IMR-90 (cell line): ENCODE measurements around the gene NCAM1. TPM values are rescaled to one million over a fixed set of nuclear protein-coding genes. Genes with fewer than 3 reads are reported as not detected.

ENCODE experiments used
- ATAC-seq: fragments of 200-7000 bp; cut with Tn5 transposase; 2 replicates; pipeline ENCODE4 v1.9.1; 2020; ENCODE audit warnings: low read depth, mild to moderate bottlenecking, moderate library complexity
- BruUV-seq: library from RNA; stranded (reverse); fragments of 400-500 nt; replicated peaks from 2 replicates; lab custom pipeline; 2021; lab: Mats Ljungman, UMichigan
- CTCF ChIA-PET: fragments of 300-600 bp; formaldehyde crosslinking; extraction: SDS; loops from one replicate; lab custom pipeline; 2021; ENCODE audit warnings: antibody characterized with exemption; lab: Yijun Ruan, JAX
- POLR2A ChIA-PET: fragments of 300-600 bp; sonication (Branson Sonifier 250); formaldehyde crosslinking; loops from one replicate; lab custom pipeline; 2022; ENCODE audit warnings: antibody characterized with exemption; ENCODE audit not compliant: unreplicated experiment; lab: Charles Lee
- DNase-seq: peaks from one replicate; pipeline ENCODE4 v3.0.0; 2013
- H2AFZ ChIP-seq: replicated peaks from 2 replicates; pipeline ENCODE3; 2013; ENCODE audit warnings: low read length, mild to moderate bottlenecking; ENCODE audit not compliant: poor library complexity
- H2AK5ac ChIP-seq: 2 replicates; pipeline ENCODE4 v1.6.1; 2013; ENCODE audit warnings: low read depth, low read length, inconsistent platforms
- H2AK9ac ChIP-seq: replicated peaks from 2 replicates; pipeline ENCODE3; 2013; ENCODE audit warnings: mild to moderate bottlenecking, low read depth, low read length, moderate library complexity; ENCODE audit not compliant: poor library complexity
- H2BK120ac ChIP-seq: 2 replicates; pipeline ENCODE4 v1.6.1; 2013; ENCODE audit warnings: low read depth, low read length, inconsistent platforms
- H2BK15ac ChIP-seq: 3 replicates; pipeline ENCODE4 v1.6.1; 2013; ENCODE audit warnings: low read depth, low read length, inconsistent platforms
- H2BK20ac ChIP-seq: 2 replicates; pipeline ENCODE4 v1.6.1; 2013; ENCODE audit warnings: low read depth, mild to moderate bottlenecking, inconsistent platforms, low read length, moderate library complexity
- H2BK5ac ChIP-seq: 2 replicates; pipeline ENCODE4 v1.6.1; 2013; ENCODE audit warnings: mild to moderate bottlenecking, low read depth, low read length, inconsistent platforms; ENCODE audit not compliant: poor library complexity, severe bottlenecking
- H3K14ac ChIP-seq: replicated peaks from 2 replicates; pipeline ENCODE4 v1.6.1; 2013; ENCODE audit warnings: low read depth, low read length, inconsistent platforms
- H3K18ac ChIP-seq: 2 replicates; pipeline ENCODE4 v1.6.1; 2013; ENCODE audit warnings: low read depth, low read length, control low read depth
- H3K23ac ChIP-seq: 2 replicates; pipeline ENCODE4 v1.6.1; 2013; ENCODE audit warnings: low read depth, low read length, inconsistent platforms
- H3K27ac ChIP-seq: 2 replicates; pipeline ENCODE4 v1.5.1; 2013; ENCODE audit warnings: mild to moderate bottlenecking, control low read depth, low read length; ENCODE audit not compliant: insufficient read depth
- H3K27me3 ChIP-seq: 2 replicates; pipeline ENCODE4 v1.6.1; 2013; ENCODE audit warnings: low read length; ENCODE audit not compliant: control insufficient read depth, insufficient read depth
- H3K36me3 ChIP-seq: 2 replicates; pipeline ENCODE4 v1.6.1; 2013; ENCODE audit warnings: low read length, mixed read lengths; ENCODE audit not compliant: control insufficient read depth, insufficient read depth
- H3K4ac ChIP-seq: 2 replicates; pipeline ENCODE4 v1.6.1; 2013; ENCODE audit warnings: low read depth, low read length, inconsistent platforms
- H3K4me1 ChIP-seq: 2 replicates; pipeline ENCODE4 v1.6.1; 2013; ENCODE audit warnings: low read length, mixed read lengths; ENCODE audit not compliant: control insufficient read depth, insufficient read depth
- H3K4me2 ChIP-seq: 2 replicates; pipeline ENCODE4 v1.6.1; 2013; ENCODE audit warnings: low read depth, mild to moderate bottlenecking, control low read depth, low read length, moderate library complexity
- H3K4me3 ChIP-seq: 2 replicates; pipeline ENCODE4 v1.5.1; 2013; ENCODE audit warnings: low read depth, mild to moderate bottlenecking, control low read depth, low read length, moderate library complexity; ENCODE audit not compliant: insufficient read depth
- H3K56ac ChIP-seq: 2 replicates; pipeline ENCODE4 v1.6.1; 2013; ENCODE audit warnings: low read length, inconsistent platforms; ENCODE audit not compliant: insufficient read depth; ENCODE audit errors: extremely low read depth
- H3K79me1 ChIP-seq, 2 experiments: 2 replicates each; pipeline ENCODE4 v1.6.1; 2013; ENCODE audit warnings: low read length in 2 of 2, inconsistent platforms in 1 of 2, low read depth in 1 of 2
- H3K9ac ChIP-seq: 2 replicates; pipeline ENCODE4 v1.6.1; 2013; ENCODE audit warnings: low read depth, low read length, control low read depth
- H3K9me1 ChIP-seq: 2 replicates; pipeline ENCODE4 v1.6.1; 2013; ENCODE audit warnings: low read length, inconsistent platforms; ENCODE audit not compliant: insufficient read depth
- H3K9me3 ChIP-seq: 2 replicates; pipeline ENCODE4 v1.6.1; 2013; ENCODE audit warnings: low read length; ENCODE audit not compliant: control insufficient read depth, insufficient read depth
- H4K20me1 ChIP-seq: 2 replicates; pipeline ENCODE4 v1.6.1; 2013; ENCODE audit warnings: low read length, inconsistent platforms; ENCODE audit not compliant: insufficient read depth
- H4K5ac ChIP-seq: 2 replicates; pipeline ENCODE4 v1.6.1; 2013; ENCODE audit warnings: mild to moderate bottlenecking, low read depth, low read length, control low read depth
- H4K8ac ChIP-seq, 2 experiments: 2 replicates each; pipeline ENCODE4 v1.6.1; 2013; ENCODE audit warnings: low read depth in 2 of 2, low read length in 2 of 2, control low read depth in 1 of 2, inconsistent platforms in 1 of 2
- H4K91ac ChIP-seq: 2 replicates; pipeline ENCODE4 v1.6.1; 2013; ENCODE audit warnings: low read depth, low read length, inconsistent platforms; ENCODE audit not compliant: insufficient read depth
- BHLHE40 ChIP-seq: fragments of 150-350 bp; IDR thresholded peaks from 2 replicates; pipeline ENCODE4 v1.6.1; 2016; ENCODE audit warnings: mild to moderate bottlenecking, low read depth, low read length
- CEBPB ChIP-seq: IDR thresholded peaks from 2 replicates; pipeline ENCODE4 v1.6.1; 2012; ENCODE audit warnings: low read depth, low read length, improper control_type of control experiment
- CHD1 ChIP-seq: IDR thresholded peaks from 2 replicates; pipeline ENCODE4 v1.6.1; 2012; ENCODE audit warnings: low read depth, low read length, improper control_type of control experiment
- CTCF ChIP-seq: conservative IDR thresholded peaks from 2 replicates; pipeline ENCODE4 v1.5.1; 2012; ENCODE audit warnings: mild to moderate bottlenecking, low read depth, low read length, improper control_type of control experiment
- ELK1 ChIP-seq: fragments of 150-350 bp; IDR thresholded peaks from 2 replicates; pipeline ENCODE4 v1.6.1; 2016; ENCODE audit warnings: low read depth, mild to moderate bottlenecking, low read length, moderate library complexity, borderline replicate concordance
- FOS ChIP-seq: fragments of 150-350 bp; IDR thresholded peaks from 2 replicates; pipeline ENCODE4 v1.6.1; 2016; ENCODE audit warnings: low read depth, low read length
- MAFK ChIP-seq: IDR thresholded peaks from 2 replicates; pipeline ENCODE4 v1.6.1; 2012; ENCODE audit warnings: low read depth, low read length, improper control_type of control experiment
- MAZ ChIP-seq: IDR thresholded peaks from 2 replicates; pipeline ENCODE4 v1.6.1; 2012; ENCODE audit warnings: low read depth, mild to moderate bottlenecking, low read length, improper control_type of control experiment, moderate library complexity, borderline replicate concordance
- MXI1 ChIP-seq: IDR thresholded peaks from 2 replicates; pipeline ENCODE4 v1.6.1; 2012; ENCODE audit warnings: low read depth, mild to moderate bottlenecking, low read length, moderate library complexity, borderline replicate concordance
- NFE2L2 ChIP-seq: fragments of 150-350 bp; IDR thresholded peaks from 2 replicates; pipeline ENCODE4 v1.6.1; 2016; ENCODE audit warnings: low read depth, mild to moderate bottlenecking, low read length
- POLR2A ChIP-seq: IDR thresholded peaks from 2 replicates; pipeline ENCODE4 v1.6.1; 2012; ENCODE audit warnings: mild to moderate bottlenecking, low read depth, low read length
- RAD21 ChIP-seq: IDR thresholded peaks from 2 replicates; pipeline ENCODE4 v1.6.1; 2012; ENCODE audit warnings: low read length, improper control_type of control experiment
- RCOR1 ChIP-seq: IDR thresholded peaks from 2 replicates; pipeline ENCODE4 v1.6.1; 2012; ENCODE audit warnings: mild to moderate bottlenecking, low read length, improper control_type of control experiment; ENCODE audit not compliant: insufficient replicate concordance
- RFX5 ChIP-seq: IDR thresholded peaks from 2 replicates; pipeline ENCODE4 v1.8.0; 2012; ENCODE audit warnings: low read depth, mild to moderate bottlenecking, low read length, moderate library complexity
- SMC3 ChIP-seq: fragments of 150-350 bp; IDR thresholded peaks from 2 replicates; pipeline ENCODE4 v1.6.1; 2016; ENCODE audit warnings: low read depth, mild to moderate bottlenecking, antibody characterized with exemption, low read length, moderate library complexity
- USF2 ChIP-seq: fragments of 150-350 bp; IDR thresholded peaks from 2 replicates; pipeline ENCODE4 v1.6.1; 2017; ENCODE audit warnings: mild to moderate bottlenecking, antibody characterized with exemption, low read length, low read depth
- WGBS, 2 experiments: methylation state at CpG; one replicate each; pipeline versions ENCODE4 v1.1.5 to v1.1.7; 2013; ENCODE audit warnings: missing lambda C conversion rate in 2 of 2; ENCODE audit not compliant: insufficient read length in 1 of 2; ENCODE audit errors: extremely low coverage in 2 of 2; 5-methylcytosine and 5-hydroxymethylcytosine counted together
- dilution Hi-C: fragments of 300-500 bp; cut with HindIII; formaldehyde crosslinking; loops from one replicate; pipeline ENCODE4 v1.14.3; 2018; ENCODE audit warnings: low sequenced_read_pairs; ENCODE audit not compliant: unreplicated experiment
- in situ Hi-C: fragments of 300-500 bp; cut with MboI; formaldehyde crosslinking; loops from 3 replicates; pipeline ENCODE4 v1.14.3; 2019; ENCODE audit warnings: low sequenced_read_pairs, inconsistent platforms, mixed read lengths
- intact Hi-C: fragments of 100-400 bp; cut with micrococcal nuclease; formaldehyde crosslinking; loops from 2 replicates; pipeline ENCODE4 v1.10.0; 2022
- polyA plus RNA-seq, 3 experiments: library from polyadenylated mRNA; depleted of rRNA; stranded (reverse); fragments of >200 nt; gene quantifications; 2 replicates each; pipeline ENCODE4 v1.2.3, GENCODE V29; 2012; ENCODE audit warnings: low replicate concordance in 1 of 3
- total RNA-seq: library from RNA; depleted of rRNA; stranded (reverse); fragments of >200 nt; gene quantifications from 2 replicates; pipeline ENCODE4 v1.2.3, GENCODE V29; 2012

The NCAM1 gene
- total and polyA plus RNA-seq, 2 of the 4 experiments (the other 2 are of a cell fraction): 0.09 to 0.18 TPM

DNA sequence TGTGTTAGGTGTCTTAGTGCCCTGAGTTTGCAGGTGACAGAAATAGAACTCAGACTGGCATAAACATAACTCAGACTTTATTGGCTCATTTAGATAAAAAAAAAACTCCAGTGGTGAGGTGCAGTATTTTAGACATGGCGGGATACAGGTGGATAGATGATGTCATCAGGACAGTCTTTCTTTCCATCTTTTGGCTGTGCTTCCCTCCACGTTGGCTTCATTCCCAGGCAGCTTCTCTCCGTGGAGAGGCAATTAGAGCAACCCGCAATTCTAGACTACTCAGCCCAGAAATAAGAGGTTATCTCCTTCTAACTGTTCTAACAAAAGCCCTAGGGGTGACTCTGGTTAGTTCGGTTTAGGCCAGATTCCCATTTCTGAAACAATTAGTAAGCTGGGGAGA is 40.5 kb downstream of the NCAM1 start:
- ChIA-PET POLR2A (no interaction called here), CTCF (no interaction called here)
- no peak for DNase-seq
- Histone ChIP-seq H3K36me3 (no peaks in the 10 kb centered on the region), H3K4me1 (no peaks in the 10 kb centered on the region), H3K9ac (no peak overlapping the region), H4K91ac (no peak overlapping the region), H2BK20ac (no peak overlapping the region), H3K4me2 (no peak overlapping the region), H3K79me1 (no peaks in the 10 kb centered on the region), H2AK5ac (no peak overlapping the region), H3K14ac (no peak overlapping the region), H4K20me1 (no peaks in the 10 kb centered on the region), H3K4me3 (no peak overlapping the region), H3K23ac (no peak overlapping the region), H4K8ac (no peak overlapping the region), H3K56ac (no peak overlapping the region), H2BK5ac (no peak overlapping the region), H2BK15ac (no peak overlapping the region), H3K18ac (no peak overlapping the region), H3K27ac (no peak overlapping the region), H3K9me3 (no peaks in the 10 kb centered on the region), H3K27me3 (no peaks in the 10 kb centered on the region), H2AFZ (no peak overlapping the region), H2AK9ac (no peak overlapping the region), H4K5ac (no peak overlapping the region), H2BK120ac (no peak overlapping the region), H3K4ac (no peak overlapping the region), H3K9me1 (no peaks in the 10 kb centered on the region)
- dilution Hi-C loops (no loop called here), in situ Hi-C loops (no loop called here), intact Hi-C loops (no loop called here)
- TF ChIP-seq ELK1 (no peak), CTCF (no peak), RCOR1 (no peak), RFX5 (no peak), CEBPB (no peak), USF2 (no peak), FOS (no peak), RAD21 (no peak), MAFK (no peak), POLR2A (no peak), MXI1 (no peak), SMC3 (no peak), BHLHE40 (no peak), MAZ (no peak), CHD1 (no peak), NFE2L2 (no peak)
- ATAC-seq: no peak
- WGBS, 2 experiments: no CpG with 5 or more reads among the region's 5 CpGs
- BruUV-seq: no TSS peak
